Fibroblast of pulmonary artery (primary cell): ENCODE data around the gene APBB1.

Experiments
- DNase-seq: peaks from one replicate; pipeline ENCODE4 v3.0.0-alpha.2; 2010; ENCODE audit warnings: low read depth
- H3K4me3 ChIP-seq: replicated peaks from 2 replicates; pipeline ENCODE4 v1.5.1; 2011; ENCODE audit warnings: low read depth, mild to moderate bottlenecking, control low read depth, low read length, moderate library complexity
- CTCF ChIP-seq: IDR thresholded peaks from 2 replicates; pipeline ENCODE4 v1.5.1; 2011; ENCODE audit warnings: mild to moderate bottlenecking, control low read depth, low read length, inconsistent platforms; ENCODE audit errors: missing control alignments

APBB1 gene

DNA sequence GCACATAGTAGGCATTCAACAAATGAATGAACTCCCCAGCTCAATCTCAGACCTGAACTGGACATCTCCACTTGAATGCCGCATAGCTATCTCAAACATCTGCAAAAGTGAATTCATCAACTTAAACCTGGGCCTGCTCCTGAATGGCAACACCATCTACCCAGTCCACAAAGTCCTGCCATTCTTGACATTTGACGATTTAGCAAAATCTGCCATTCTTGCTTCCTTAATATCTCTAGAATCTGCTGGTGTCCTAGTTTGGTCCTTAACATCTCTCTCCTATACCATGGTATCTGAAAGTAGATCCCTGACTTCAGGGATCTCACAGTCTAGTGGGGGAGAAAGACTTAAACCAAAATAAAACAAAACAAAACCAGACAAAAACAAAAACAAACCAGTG, 34.3 kb upstream of the APBB1 start:
- DNase-seq = no peak
- no peak for TF ChIP-seq CTCF
- H3K4me3 ChIP-seq = no peak overlapping the region

GRCh38 chr11:6452219-6452618, 33.3 kb upstream of the APBB1 start:
- DNase-seq = no peak
- no peak overlapping the region for H3K4me3 ChIP-seq
- no peak for TF ChIP-seq CTCF

- DNase-seq = no peak
- no peak overlapping the region for H3K4me3 ChIP-seq
- no peak for TF ChIP-seq CTCF
These were observed 29.7 kb upstream of the APBB1 start for GRCh38 chr11:6448574-6448973.

GRCh38 chr11:6443269-6444003, 24.5 kb upstream of the APBB1 start:
- H3K4me3 ChIP-seq = no peak overlapping the region
- peak; percentile 69 for DNase-seq
- TF ChIP-seq CTCF = peak; percentile 92

GRCh38 chr11:6442441-6442840, 23.5 kb upstream of the APBB1 start:
- H3K4me3 ChIP-seq = no peak overlapping the region
- TF ChIP-seq CTCF = no peak
- DNase-seq = no peak

DNA sequence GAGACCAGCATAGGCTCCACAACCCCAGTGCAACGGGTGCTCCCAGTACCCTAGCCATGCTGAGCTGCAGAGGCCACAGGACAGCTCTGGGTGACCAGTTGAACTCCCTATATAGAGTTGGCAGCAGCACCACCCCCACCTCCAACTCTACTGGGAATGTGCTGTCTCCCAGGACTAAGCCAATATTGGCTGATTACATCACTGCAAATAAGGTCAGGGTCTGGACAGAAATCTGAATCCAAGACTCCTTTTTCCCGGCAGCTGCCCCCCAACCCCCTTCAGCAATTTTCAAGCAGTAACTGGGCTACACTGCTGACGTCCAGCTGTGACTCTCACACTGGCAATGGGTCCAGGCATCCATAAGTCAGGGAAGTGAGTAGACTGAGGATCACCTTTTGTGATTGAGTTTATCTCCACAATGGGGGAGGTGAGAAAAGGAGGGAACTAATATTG, 22.0 kb upstream of the APBB1 start, which contains the start of gene HPX:
Gene HPX, minus strand, starts transcription at position 82 of the 453 bp plus-strand sequence. Its CDS starts 24 bp downstream, at position 58.
- H3K4me3 ChIP-seq = no peak within 1 kb of the TSS
- no peak for TF ChIP-seq CTCF
- no peak for DNase-seq
